Transverse colon (tissue), 3 donors: Measurements from ENCODE around the gene ATP5MC3.

Source experiments
- EP300 ChIP-seq: sonication (generic); formaldehyde crosslinking; IDR thresholded peaks from one replicate; pipeline ENCODE4 v1.6.1; 2017; ENCODE audit warnings: antibody characterized with exemption, low read depth
- TF ChIP-seq, protein P1 (sequence below), 5 experiments: fragments of 200-600 bp in 3 of 5; fragments of 450-650 bp in 2 of 5; sonication (generic) in 3 of 5; IDR thresholded peaks; 1 replicate in 2 of 5; 2 replicates in 3 of 5; pipeline ENCODE4 v1.5.1; 2016 to 2017; ENCODE audit warnings: antibody characterized with exemption in 5 of 5, inconsistent platforms in 3 of 5, mild to moderate bottlenecking in 2 of 5, moderate library complexity in 1 of 5

DNA sequence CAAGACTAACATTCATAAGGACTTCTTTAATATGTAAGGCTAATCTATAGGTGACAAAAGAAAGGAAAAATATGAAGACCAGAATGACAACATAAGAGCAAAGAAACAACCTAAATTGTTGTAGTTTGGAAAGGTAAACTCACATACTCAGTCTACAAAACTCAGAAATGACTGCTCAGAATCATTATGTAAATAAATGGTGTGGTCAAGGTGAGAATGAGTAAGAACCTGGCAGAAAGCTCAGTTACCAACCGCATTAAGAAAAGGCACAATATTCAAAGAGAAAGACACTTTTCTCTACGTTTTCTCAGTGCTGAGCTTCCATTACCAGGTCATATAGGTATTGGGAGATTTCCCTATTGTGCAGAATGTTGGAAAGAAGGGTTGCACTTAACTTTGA, 29.3 kb downstream of the ATP5MC3 start:
- TF ChIP-seq, protein P1, sequence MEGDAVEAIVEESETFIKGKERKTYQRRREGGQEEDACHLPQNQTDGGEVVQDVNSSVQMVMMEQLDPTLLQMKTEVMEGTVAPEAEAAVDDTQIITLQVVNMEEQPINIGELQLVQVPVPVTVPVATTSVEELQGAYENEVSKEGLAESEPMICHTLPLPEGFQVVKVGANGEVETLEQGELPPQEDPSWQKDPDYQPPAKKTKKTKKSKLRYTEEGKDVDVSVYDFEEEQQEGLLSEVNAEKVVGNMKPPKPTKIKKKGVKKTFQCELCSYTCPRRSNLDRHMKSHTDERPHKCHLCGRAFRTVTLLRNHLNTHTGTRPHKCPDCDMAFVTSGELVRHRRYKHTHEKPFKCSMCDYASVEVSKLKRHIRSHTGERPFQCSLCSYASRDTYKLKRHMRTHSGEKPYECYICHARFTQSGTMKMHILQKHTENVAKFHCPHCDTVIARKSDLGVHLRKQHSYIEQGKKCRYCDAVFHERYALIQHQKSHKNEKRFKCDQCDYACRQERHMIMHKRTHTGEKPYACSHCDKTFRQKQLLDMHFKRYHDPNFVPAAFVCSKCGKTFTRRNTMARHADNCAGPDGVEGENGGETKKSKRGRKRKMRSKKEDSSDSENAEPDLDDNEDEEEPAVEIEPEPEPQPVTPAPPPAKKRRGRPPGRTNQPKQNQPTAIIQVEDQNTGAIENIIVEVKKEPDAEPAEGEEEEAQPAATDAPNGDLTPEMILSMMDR (IDR thresholded peaks at IDR 0.05), result no peak
- no peak for TF ChIP-seq EP300
